Fibroblast of lung (primary cell): Measurements from ENCODE around the gene KIF1B.

Source experiments
- CTCF ChIP-seq, 2 donors: IDR thresholded peaks in 1 of 2; conservative IDR thresholded peaks in 1 of 2; 1 replicate in 1 of 2; 2 replicates in 1 of 2; pipeline ENCODE4 v1.5.1; 2011 to 2012; ENCODE audit warnings: low read length in 2 of 2, control low read depth in 1 of 2, inconsistent platforms in 1 of 2, low read depth in 1 of 2, mild to moderate bottlenecking in 1 of 2
- EZH2 ChIP-seq: IDR thresholded peaks from 2 replicates; pipeline ENCODE4 v1.5.1; 2012; ENCODE audit warnings: low read length, control low read depth, mild to moderate bottlenecking; ENCODE audit errors: missing control alignments

GRCh38 chr1:10396870-10397269, 186.5 kb downstream of the KIF1B start:
- no peak for TF ChIP-seq CTCF (conservative IDR thresholded peaks at IDR 0.05 in 1 of 2, IDR thresholded peaks at IDR 0.05 in 1 of 2; ENCODE audit: low read depth in 1 of 2, low read length in 2 of 2)
- TF ChIP-seq EZH2 = no peak
